H1 (cell line): Measurements from ENCODE around the gene SPAAR. TPM values are rescaled to one million over a fixed set of nuclear protein-coding genes. Genes with fewer than 3 reads are reported as not detected.

ENCODE experiments used
- CREB1 ChIP-seq: IDR thresholded peaks from 2 replicates; pipeline ENCODE4 v1.6.1; 2012; ENCODE audit warnings: inconsistent platforms
- SAP30 ChIP-seq: fragments of 300-600 bp; sonication (generic); IDR thresholded peaks from 2 replicates; pipeline ENCODE4 v1.7.1; 2012; ENCODE audit warnings: low read length, moderate library complexity, mild to moderate bottlenecking, inconsistent platforms; ENCODE audit not compliant: insufficient read depth, insufficient replicate concordance
- SP1 ChIP-seq: IDR thresholded peaks from 2 replicates; pipeline ENCODE4 v1.6.1; 2011; ENCODE audit warnings: low read depth, low read length
- polyA plus RNA-seq, 7 experiments: library from polyadenylated mRNA; depleted of rRNA in 3 of 7; stranded (reverse) in 5 of 7; unstranded in 2 of 7; fragments of >200 nt in 5 of 7; fragments of 200-250 nt in 2 of 7; gene quantifications; 1 replicate in 5 of 7; 2 replicates in 1 of 7; 4 replicates in 1 of 7; pipeline versions ENCODE4 v1.2.1 to v1.2.3, GENCODE V29; 2011 to 2013; ENCODE audit warnings: missing spikeins in 2 of 7, mixed read lengths in 2 of 7
- total RNA-seq: library from RNA; stranded (reverse); fragmentation: NEBNext Ultra II Directional; extraction: Animal tissue kit (Norgen Biotek cat#: 25700); gene quantifications from 2 replicates; pipeline ENCODE4 v1.2.1, GENCODE V29; 2021
- TF ChIP-seq, protein P1 (sequence below): IDR thresholded peaks from 2 replicates; pipeline ENCODE4 v1.6.1; 2011; ENCODE audit warnings: low read depth, mild to moderate bottlenecking, low read length; ENCODE audit not compliant: insufficient read depth

The SPAAR gene
- total and polyA plus RNA-seq, 2 of the 8 experiments (the other 6 are each of a cell fraction or from before 2014, with no cell fraction given) = 0.27 TPM; not detected in 1

DNA sequence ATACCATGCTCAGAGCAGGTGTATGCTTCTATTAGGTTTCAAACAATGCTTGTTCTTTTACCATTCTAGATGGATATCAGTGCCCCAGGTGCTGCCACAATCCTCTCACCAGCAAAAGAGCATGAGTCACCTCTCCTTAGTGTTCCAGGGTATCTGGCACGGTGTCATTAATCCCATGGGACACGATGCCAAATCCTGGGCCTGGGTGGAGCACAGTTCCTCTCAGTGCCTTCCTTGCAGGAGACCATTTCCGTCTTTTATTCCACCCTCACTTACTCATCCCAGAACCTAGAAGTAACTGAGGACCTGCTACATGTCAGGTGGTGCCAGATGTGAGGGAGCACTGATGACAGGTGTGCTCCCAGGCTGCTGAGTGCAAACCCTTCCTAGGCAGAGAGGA is 37.7 kb upstream of the SPAAR start (continued):
- TF ChIP-seq, protein P1, sequence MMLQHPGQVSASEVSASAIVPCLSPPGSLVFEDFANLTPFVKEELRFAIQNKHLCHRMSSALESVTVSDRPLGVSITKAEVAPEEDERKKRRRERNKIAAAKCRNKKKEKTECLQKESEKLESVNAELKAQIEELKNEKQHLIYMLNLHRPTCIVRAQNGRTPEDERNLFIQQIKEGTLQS = no peak
- TF ChIP-seq SP1 (no peak), SAP30 (no peak), CREB1 (no peak)
